Naive thymus-derived CD4-positive, alpha-beta T cell (primary cell): ENCODE data around the gene IL17RE. TPM values are rescaled to one million over a fixed set of nuclear protein-coding genes. Genes with fewer than 3 reads are reported as not detected.

ENCODE experiments used
- ATAC-seq: fragments of 150-1000 bp; cut with Tn5 transposase; 2 replicates; pipeline ENCODE4 v1.10.0; 2021; ENCODE audit warnings: mild to moderate bottlenecking, moderate library complexity
- CTCF ChIA-PET: fragments of 350-600 bp; sonication (Branson Sonifier 250); formaldehyde crosslinking; loops from one replicate; lab custom pipeline; 2021; ENCODE audit warnings: antibody characterized with exemption; lab: Charles Lee
- POLR2A ChIA-PET: fragments of 350-600 bp; sonication (Branson Sonifier 250); formaldehyde crosslinking; loops from one replicate; lab custom pipeline; 2021; ENCODE audit warnings: antibody characterized with exemption, inconsistent platforms; lab: Charles Lee
- DNase-seq, 9 donors: peaks; one replicate each; pipeline versions ENCODE4 v3.0.0 to v3.0.0-alpha.2; 2020 to 2022; ENCODE audit warnings: mixed read lengths in 1 of 9
- H3K27ac ChIP-seq: one replicate; pipeline ENCODE4 v1.7.0; 2013; ENCODE audit warnings: mild to moderate bottlenecking, low read depth, low read length, moderate library complexity
- H3K27me3 ChIP-seq, 2 donors: one replicate each; pipeline ENCODE4 v1.7.0; 2013; ENCODE audit warnings: low read length in 2 of 2, mild to moderate bottlenecking in 2 of 2, moderate library complexity in 2 of 2; ENCODE audit not compliant: control insufficient read depth in 2 of 2, insufficient read depth in 2 of 2
- H3K36me3 ChIP-seq, 3 experiments: 1 replicate in 2 of 3; 2 replicates in 1 of 3; pipeline ENCODE4 v1.7.0; 2013; ENCODE audit warnings: low read length in 3 of 3, mild to moderate bottlenecking in 3 of 3, moderate library complexity in 1 of 3; ENCODE audit not compliant: insufficient read depth in 3 of 3, control insufficient read depth in 2 of 3
- H3K4me1 ChIP-seq, 2 donors: one replicate each; pipeline ENCODE4 v1.7.0; 2013; ENCODE audit warnings: low read length in 2 of 2, mild to moderate bottlenecking in 2 of 2, moderate library complexity in 1 of 2; ENCODE audit not compliant: control insufficient read depth in 2 of 2, insufficient read depth in 2 of 2
- H3K4me3 ChIP-seq: 2 replicates; pipeline ENCODE4 v1.7.0; 2013; ENCODE audit warnings: mild to moderate bottlenecking, low read length
- H3K9me3 ChIP-seq, 3 experiments: 1 replicate in 2 of 3; 2 replicates in 1 of 3; pipeline ENCODE4 v1.7.0; 2013; ENCODE audit warnings: low read length in 3 of 3; ENCODE audit not compliant: control insufficient read depth in 2 of 3
- H3K27ac Mint-ChIP-seq, 9 donors: one replicate each; pipeline ENCODE4 v1.8.0; 2020 to 2022; ENCODE audit warnings: mixed read lengths in 9 of 9, mild to moderate bottlenecking in 8 of 9, moderate library complexity in 5 of 9, inconsistent platforms in 2 of 9
- H3K27me3 Mint-ChIP-seq, 5 donors: one replicate each; pipeline ENCODE4 v1.8.0; 2021 to 2022; ENCODE audit warnings: mixed read lengths in 5 of 5, mild to moderate bottlenecking in 1 of 5
- H3K36me3 Mint-ChIP-seq, 5 donors: one replicate each; pipeline ENCODE4 v1.8.0; 2020 to 2022; ENCODE audit warnings: mixed read lengths in 5 of 5, mild to moderate bottlenecking in 3 of 5, inconsistent platforms in 1 of 5
- H3K4me1 Mint-ChIP-seq, 7 donors: one replicate each; pipeline ENCODE4 v1.8.0; 2020 to 2022; ENCODE audit warnings: mixed read lengths in 7 of 7, mild to moderate bottlenecking in 3 of 7, inconsistent platforms in 1 of 7
- H3K4me3 Mint-ChIP-seq, 10 donors: one replicate each; pipeline ENCODE4 v1.8.0; 2020 to 2022; ENCODE audit warnings: mild to moderate bottlenecking in 10 of 10, mixed read lengths in 10 of 10, moderate library complexity in 6 of 10, inconsistent platforms in 2 of 10
- H3K9me3 Mint-ChIP-seq, 11 donors: one replicate each; pipeline ENCODE4 v1.8.0; 2020 to 2022; ENCODE audit warnings: mixed read lengths in 11 of 11, mild to moderate bottlenecking in 4 of 11, inconsistent platforms in 1 of 11, moderate library complexity in 1 of 11
- intact Hi-C, 2 donors: fragments of 100-400 bp; cut with micrococcal nuclease; formaldehyde crosslinking; loops; one replicate each; pipeline ENCODE4 v1.15.1; 2023
- polyA plus RNA-seq, 2 donors: library from polyadenylated mRNA; unstranded; fragments of 300-500 nt; fragmentation: Illumina TruSeq; gene quantifications; one replicate each; pipeline ENCODE4 v1.2.3, GENCODE V29; 2021
- total RNA-seq, 6 experiments: library from RNA in 5 of 6; stranded (reverse) in 5 of 6; gene quantifications; 1 replicate in 5 of 6; 2 replicates in 1 of 6; pipeline ENCODE4 v1.2.3 and lab custom pipeline; 2021 to 2026

The IL17RE gene
- total and polyA plus RNA-seq, 7 experiments from 2014 or later, result 0.19 to 2.2 (median 0.38) TPM; not detected in 2

DNA sequence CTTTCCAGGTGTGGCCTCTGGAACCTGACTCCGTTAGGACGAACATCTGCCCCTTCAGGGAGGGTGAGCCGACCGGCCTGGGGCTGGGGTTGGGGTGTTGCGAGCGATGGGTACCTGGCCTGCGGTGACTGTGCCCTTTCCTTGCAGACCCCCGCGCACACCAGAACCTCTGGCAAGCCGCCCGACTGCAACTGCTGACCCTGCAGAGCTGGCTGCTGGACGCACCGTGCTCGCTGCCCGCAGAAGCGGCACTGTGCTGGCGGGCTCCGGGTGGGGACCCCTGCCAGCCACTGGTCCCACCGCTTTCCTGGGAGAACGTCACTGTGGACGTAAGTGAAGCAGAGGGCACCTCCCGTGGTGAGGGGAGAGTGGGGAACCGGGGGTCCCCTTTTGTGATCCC is 25.5 kb downstream of the IL17RE start:
- no peak for DNase-seq
- Mint-ChIP-seq H3K4me3 (no peak overlapping the region), H3K36me3 (no peaks in the 10 kb centered on the region), H3K9me3 (peaks cover 0 to 2% (median 0%) of the 10 kb centered on the region in 11 donors), H3K4me1 (peaks cover 11 to 24% (median 18%) of the 10 kb centered on the region in 7 donors), H3K27ac (no peak overlapping the region), H3K27me3 (peaks cover 0 to 8% (median 0%) of the 10 kb centered on the region in 5 donors)
- H3K27ac ChIP-seq, result no peak overlapping the region
- H3K27me3 ChIP-seq, result no peaks in the 10 kb centered on the region
- intact Hi-C loops, result no loop called here
- no peaks in the 10 kb centered on the region for H3K36me3 ChIP-seq
- peaks cover 8% of the 10 kb centered on the region in 2 donors for H3K4me1 ChIP-seq
- ChIA-PET POLR2A (interaction anchor here (2.3 kb wide), 1 partner anchor 37 kb away, joined by 8 read pairs; the partner anchor contains the start of gene JAGN1), CTCF (no interaction called here)
- ATAC-seq, result no peak
- no peak overlapping the region for H3K4me3 ChIP-seq
- H3K9me3 ChIP-seq, result no peaks in the 10 kb centered on the region

- DNase-seq, result no peak
- H3K36me3 Mint-ChIP-seq, result peaks cover 0 to 6% (median 0%) of the 10 kb centered on the region in 5 donors
- peak overlapping the region in 6 of 10 donors; percentile 26 to 71 (median 53) for H3K4me3 Mint-ChIP-seq
- peaks cover 0 to 2% (median 0%) of the 10 kb centered on the region in 3 experiments for H3K36me3 ChIP-seq
- peak overlapping the region; percentile 62 to 100 (median 82) for H3K27ac Mint-ChIP-seq
- peaks cover 25 to 27% of the 10 kb centered on the region in 2 donors for H3K4me1 ChIP-seq
- intact Hi-C loops, result loop anchor here (1.0 to 10.0 kb wide), 4 partner anchors 82 to 566 kb away; partner anchors contain the start of genes BRK1 (in 1 of the 2), MTMR14 (in 1 of the 2) and THUMPD3 (in 1 of the 2)
- no peaks in the 10 kb centered on the region for H3K27me3 ChIP-seq
- peak overlapping the region; percentile 14 for H3K27ac ChIP-seq
- ChIA-PET POLR2A (interaction anchor here (0.5 to 4.3 kb wide), 6 partner anchors 15 to 390 kb away, joined by 3 to 21 read pairs (median 7); partner anchors contain the start of genes IL17RC, JAGN1 and SEC13), CTCF (interaction anchor here (0.6 to 5.3 kb wide), 5 partner anchors 10 to 151 kb away, joined by 3 to 35 read pairs (median 3); no protein-coding TSS in a partner anchor)
- no peak for ATAC-seq
- peaks cover 28 to 50% (median 37%) of the 10 kb centered on the region in 7 donors for H3K4me1 Mint-ChIP-seq
- no peaks in the 10 kb centered on the region for H3K9me3 ChIP-seq
- H3K9me3 Mint-ChIP-seq, result peaks cover 0 to 1% (median 0%) of the 10 kb centered on the region in 11 donors
- no peak overlapping the region for H3K4me3 ChIP-seq
- H3K27me3 Mint-ChIP-seq, result no peaks in the 10 kb centered on the region
Measured at GRCh38 chr3:9930804-9931418, 28.3 kb downstream of the IL17RE start.

GRCh38 chr3:9932535-9932842 is 29.8 kb downstream of the IL17RE start:
- H3K9me3 Mint-ChIP-seq, result peaks cover 0 to 1% (median 0%) of the 10 kb centered on the region in 11 donors
- Histone ChIP-seq H3K36me3 (peaks cover 0 to 8% (median 4%) of the 10 kb centered on the region in 3 experiments), H3K9me3 (no peaks in the 10 kb centered on the region), H3K4me1 (peaks cover 25 to 28% of the 10 kb centered on the region in 2 donors), H3K27me3 (no peaks in the 10 kb centered on the region), H3K4me3 (peak overlapping the region; percentile 98), H3K27ac (peak overlapping the region; percentile 98)
- ChIA-PET CTCF (interaction anchor here (0.6 to 5.3 kb wide), 10 partner anchors 7 to 353 kb away, joined by 3 to 35 read pairs (median 4); partner anchors contain the start of genes FANCD2, MTMR14, PRRT3 and RPUSD3), POLR2A (interaction anchor here (0.8 to 5.2 kb wide), 33 partner anchors 9 to 504 kb away, joined by 3 to 64 read pairs (median 8); partner anchors contain the start of genes ARPC4, BRPF1, EMC3 and IL17RC)
- DNase-seq, result no peak
- intact Hi-C loops, result loop anchor here (1.0 to 10.0 kb wide), 9 partner anchors 16 to 568 kb away; partner anchors contain the start of genes BRK1 (in 1 of the 2), IL17RC (in 1 of the 2), MTMR14 (in 1 of the 2) and TATDN2 (in 1 of the 2)
- peak overlapping the region; percentile 94 to 100 (median 99) for H3K27ac Mint-ChIP-seq
- H3K4me1 Mint-ChIP-seq, result peaks cover 30 to 58% (median 48%) of the 10 kb centered on the region in 7 donors
- peaks cover 0 to 7% (median 4%) of the 10 kb centered on the region in 5 donors for H3K36me3 Mint-ChIP-seq
- no peak for ATAC-seq
- peak overlapping the region; percentile 71 to 99 (median 98) for H3K4me3 Mint-ChIP-seq
- no peaks in the 10 kb centered on the region for H3K27me3 Mint-ChIP-seq

GRCh38 chr3:9932843-9933560 is 30.4 kb downstream of the IL17RE start:
- Histone ChIP-seq H3K27me3 (no peaks in the 10 kb centered on the region), H3K4me1 (peaks cover 25 to 28% of the 10 kb centered on the region in 2 donors), H3K27ac (peak overlapping the region; percentile 98), H3K4me3 (peak overlapping the region; percentile 98), H3K36me3 (peaks cover 0 to 13% (median 4%) of the 10 kb centered on the region in 3 experiments), H3K9me3 (no peaks in the 10 kb centered on the region)
- Mint-ChIP-seq H3K4me3 (peak overlapping the region; percentile 71 to 99 (median 98)), H3K36me3 (peaks cover 0 to 7% (median 4%) of the 10 kb centered on the region in 5 donors), H3K27ac (peak overlapping the region; percentile 94 to 100 (median 99)), H3K9me3 (peaks cover 0 to 1% (median 0%) of the 10 kb centered on the region in 11 donors), H3K27me3 (no peaks in the 10 kb centered on the region), H3K4me1 (peaks cover 30 to 58% (median 48%) of the 10 kb centered on the region in 7 donors)
- intact Hi-C loops, result loop anchor here (1.0 to 10.0 kb wide), 26 partner anchors 13 to 568 kb away; partner anchors contain the start of genes BRK1 (in 2 of the 2), BRPF1 (in 2 of the 2), EMC3 (in 2 of the 2) and FANCD2 (in 2 of the 2)
- ChIA-PET POLR2A (interaction anchor here (0.6 to 5.2 kb wide), 43 partner anchors 9 to 504 kb away, joined by 3 to 64 read pairs (median 7); partner anchors contain the start of genes ARPC4, BRPF1, CAMK1 and EMC3), CTCF (interaction anchor here (0.5 to 5.3 kb wide), 13 partner anchors 8 to 388 kb away, joined by 3 to 35 read pairs (median 4); partner anchors contain the start of genes FANCD2, MTMR14, PRRT3 and RPUSD3)
- DNase-seq (peak; percentile 76 to 88 (median 84)), ATAC-seq (peak; percentile 74)

DNA sequence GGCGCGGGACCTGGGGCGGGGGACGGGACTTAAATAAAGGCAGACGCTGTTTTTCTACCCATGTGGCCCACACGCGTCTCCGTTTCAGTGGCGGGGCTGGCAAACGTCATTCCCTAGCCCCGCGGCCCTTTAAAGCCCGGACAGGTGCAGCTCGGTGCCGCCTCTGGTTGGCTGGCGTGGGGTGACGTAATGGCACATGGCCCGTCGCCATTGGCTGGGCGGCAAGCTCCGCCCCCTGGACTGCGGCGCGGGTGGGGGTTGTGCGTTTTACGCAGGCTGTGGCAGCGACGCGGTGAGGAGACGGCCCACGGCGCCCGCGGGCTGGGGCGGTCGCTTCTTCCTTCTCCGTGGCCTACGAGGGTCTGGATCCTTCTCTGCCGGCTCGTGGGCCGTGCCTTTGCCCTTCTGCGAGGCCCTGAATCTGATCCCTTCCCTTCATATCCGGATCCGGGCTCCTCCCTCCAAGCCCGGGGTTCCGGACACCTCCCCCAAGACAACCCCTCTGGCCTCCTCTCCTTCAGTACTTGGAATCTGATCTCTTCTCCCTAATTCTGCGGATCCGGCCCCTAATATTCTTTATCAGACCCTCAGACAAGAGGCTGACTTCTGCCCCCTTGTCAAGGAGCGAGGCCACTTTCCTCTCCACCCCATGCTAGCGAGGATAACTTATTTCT is 31.1 kb downstream of the IL17RE start, which contains the start of gene CRELD1:
TSS of gene CRELD1 (plus strand) at position 274 of the 674 bp plus-strand sequence. CDS start 605 bp downstream, outside the sequence.
- ChIA-PET POLR2A (interaction anchor here (0.6 to 5.2 kb wide), 41 partner anchors 8 to 503 kb away, joined by 3 to 64 read pairs (median 8); partner anchors contain the start of genes ARPC4, BRPF1, CAMK1 and EMC3), CTCF (interaction anchor here (0.5 to 5.3 kb wide), 9 partner anchors 9 to 388 kb away, joined by 3 to 35 read pairs (median 5); partner anchors contain the start of genes FANCD2, MTMR14, PRRT3 and RPUSD3)
- peak; percentile 94 to 98 (median 98) for DNase-seq
- no peaks in the 10 kb centered on the region for H3K27me3 ChIP-seq
- peaks cover 25 to 28% of the 10 kb centered on the region in 2 donors for H3K4me1 ChIP-seq
- peaks cover 0 to 17% (median 4%) of the 10 kb centered on the region in 3 experiments for H3K36me3 ChIP-seq
- ATAC-seq, result peak; percentile 92
- peaks cover 30 to 58% (median 48%) of the 10 kb centered on the region in 7 donors for H3K4me1 Mint-ChIP-seq
- H3K27ac Mint-ChIP-seq, result peak within 1 kb of the TSS; percentile 94 to 100 (median 99)
- peak within 1 kb of the TSS; percentile 71 to 99 (median 98) for H3K4me3 Mint-ChIP-seq
- peak within 1 kb of the TSS; percentile 98 for H3K4me3 ChIP-seq
- peaks cover 0 to 7% (median 4%) of the 10 kb centered on the region in 5 donors for H3K36me3 Mint-ChIP-seq
- peak within 1 kb of the TSS; percentile 98 for H3K27ac ChIP-seq
- intact Hi-C loops, result loop anchor here (1.0 to 10.0 kb wide), 27 partner anchors 13 to 569 kb away; partner anchors contain the start of genes BRK1 (in 2 of the 2), BRPF1 (in 2 of the 2), EMC3 (in 2 of the 2) and FANCD2 (in 2 of the 2)
- peaks cover 0 to 1% (median 0%) of the 10 kb centered on the region in 11 donors for H3K9me3 Mint-ChIP-seq
- no peaks in the 10 kb centered on the region for H3K9me3 ChIP-seq
- no peaks in the 10 kb centered on the region for H3K27me3 Mint-ChIP-seq
